RWPE2 (cell line): ENCODE data around the gene CYB5D1.

Source experiments
- ATAC-seq: fragments of 200-7000 bp; cut with Tn5 transposase; 3 replicates; pipeline ENCODE4 v1.9.1; 2021; ENCODE audit warnings: low read depth
- DNase-seq: peaks from one replicate; pipeline ENCODE4 v3.0.0-alpha.2; 2020; ENCODE audit warnings: low spot score
- H3K27ac ChIP-seq: fragments of 450-650 bp; 2 replicates; pipeline ENCODE4 v1.5.1; 2017; ENCODE audit warnings: mild to moderate bottlenecking; ENCODE audit not compliant: poor library complexity, severe bottlenecking
- H3K27me3 ChIP-seq: fragments of 250-450 bp; sonication (Bioruptor Pico); 2 replicates; pipeline ENCODE4 v1.5.1; 2021; ENCODE audit warnings: mild to moderate bottlenecking, moderate library complexity; ENCODE audit not compliant: insufficient read depth, poor library complexity, severe bottlenecking
- H3K36me3 ChIP-seq: fragments of 250-450 bp; sonication (Bioruptor Pico); 2 replicates; pipeline ENCODE4 v1.5.1; 2020; ENCODE audit warnings: low read depth, mild to moderate bottlenecking, moderate library complexity
- H3K4me1 ChIP-seq: fragments of 250-450 bp; sonication (Bioruptor Pico); 2 replicates; pipeline ENCODE4 v1.5.1; 2021; ENCODE audit warnings: mild to moderate bottlenecking, moderate library complexity; ENCODE audit not compliant: insufficient read depth, poor library complexity, severe bottlenecking
- H3K4me3 ChIP-seq: fragments of 250-450 bp; sonication (Bioruptor Pico); 2 replicates; pipeline ENCODE4 v1.5.1; 2021; ENCODE audit warnings: mild to moderate bottlenecking, moderate library complexity; ENCODE audit not compliant: severe bottlenecking
- H3K9me3 ChIP-seq: fragments of 250-450 bp; sonication (Bioruptor Pico); 2 replicates; pipeline ENCODE4 v1.5.1; 2021; ENCODE audit warnings: mild to moderate bottlenecking, moderate library complexity; ENCODE audit not compliant: severe bottlenecking
- CTCF ChIP-seq: fragments of 450-650 bp; IDR thresholded peaks from one replicate; pipeline ENCODE4 v1.5.1; 2017; ENCODE audit warnings: mild to moderate bottlenecking, moderate library complexity; ENCODE audit not compliant: poor library complexity, severe bottlenecking

Gene CYB5D1

GRCh38 chr17:7883781-7884386 lies 26.1 kb downstream of the CYB5D1 start:
- H3K4me3 ChIP-seq, result peak overlapping the region; percentile 12

GRCh38 chr17:7884581-7885366 lies 27.0 kb downstream of the CYB5D1 start:
- Histone ChIP-seq H3K27ac (peak overlapping the region; percentile 94), H3K9me3 (no peaks in the 10 kb centered on the region), H3K36me3 (peaks cover 29% of the 10 kb centered on the region), H3K27me3 (no peaks in the 10 kb centered on the region), H3K4me3 (peak overlapping the region; percentile 47), H3K4me1 (peaks cover 27% of the 10 kb centered on the region)
- no peak for TF ChIP-seq CTCF
- DNase-seq (no peak), ATAC-seq (no peak)

More at GRCh38 chr17:7883781-7884386, 26.1 kb downstream of the CYB5D1 start:
- no peak for ATAC-seq
- Histone ChIP-seq H3K27me3 (no peaks in the 10 kb centered on the region), H3K9me3 (no peaks in the 10 kb centered on the region), H3K36me3 (peaks cover 33% of the 10 kb centered on the region), H3K27ac (peak overlapping the region; percentile 94), H3K4me1 (peaks cover 21% of the 10 kb centered on the region)
- DNase-seq, result no peak
- TF ChIP-seq CTCF, result no peak

GRCh38 chr17:7885367-7886226 lies 27.8 kb downstream of the CYB5D1 start:
- H3K4me3 ChIP-seq, result peak overlapping the region; percentile 47
- ATAC-seq (no peak), DNase-seq (no peak)
- H3K36me3 ChIP-seq, result peaks cover 29% of the 10 kb centered on the region
- no peak for TF ChIP-seq CTCF
- no peaks in the 10 kb centered on the region for H3K27me3 ChIP-seq
- peak overlapping the region; percentile 94 for H3K27ac ChIP-seq
- H3K9me3 ChIP-seq, result no peaks in the 10 kb centered on the region
- peaks cover 27% of the 10 kb centered on the region for H3K4me1 ChIP-seq

- ATAC-seq (peak; percentile 3; the same call in 1 of the 3 replicates), DNase-seq (no peak)
- Histone ChIP-seq H3K27ac (peak overlapping the region; percentile 94), H3K4me3 (peak overlapping the region; percentile 47), H3K27me3 (no peaks in the 10 kb centered on the region), H3K36me3 (peaks cover 29% of the 10 kb centered on the region), H3K4me1 (peaks cover 27% of the 10 kb centered on the region), H3K9me3 (no peaks in the 10 kb centered on the region)
- no peak for TF ChIP-seq CTCF
These were observed 28.6 kb downstream of the CYB5D1 start for GRCh38 chr17:7886227-7887037.
